Esophagus muscularis mucosa (tissue), 3 donors: ENCODE measurements around the gene RPLP2.

Experiments used
- POLR2A ChIP-seq: fragments of 450-650 bp; IDR thresholded peaks from one replicate; pipeline ENCODE4 v1.6.1; 2017; ENCODE audit warnings: antibody characterized with exemption, moderate library complexity, mild to moderate bottlenecking, low read depth
- TF ChIP-seq, protein P1 (sequence below), 3 experiments: fragments of 200-600 bp in 2 of 3; fragments of 450-650 bp in 1 of 3; sonication (generic) in 2 of 3; IDR thresholded peaks; one replicate each; pipeline ENCODE4 v1.5.1; 2017 to 2019; ENCODE audit warnings: antibody characterized with exemption in 3 of 3, mild to moderate bottlenecking in 2 of 3, moderate library complexity in 1 of 3

GRCh38 chr11:830295-831117, 20.7 kb downstream of the RPLP2 start:
- TF ChIP-seq, protein P1, sequence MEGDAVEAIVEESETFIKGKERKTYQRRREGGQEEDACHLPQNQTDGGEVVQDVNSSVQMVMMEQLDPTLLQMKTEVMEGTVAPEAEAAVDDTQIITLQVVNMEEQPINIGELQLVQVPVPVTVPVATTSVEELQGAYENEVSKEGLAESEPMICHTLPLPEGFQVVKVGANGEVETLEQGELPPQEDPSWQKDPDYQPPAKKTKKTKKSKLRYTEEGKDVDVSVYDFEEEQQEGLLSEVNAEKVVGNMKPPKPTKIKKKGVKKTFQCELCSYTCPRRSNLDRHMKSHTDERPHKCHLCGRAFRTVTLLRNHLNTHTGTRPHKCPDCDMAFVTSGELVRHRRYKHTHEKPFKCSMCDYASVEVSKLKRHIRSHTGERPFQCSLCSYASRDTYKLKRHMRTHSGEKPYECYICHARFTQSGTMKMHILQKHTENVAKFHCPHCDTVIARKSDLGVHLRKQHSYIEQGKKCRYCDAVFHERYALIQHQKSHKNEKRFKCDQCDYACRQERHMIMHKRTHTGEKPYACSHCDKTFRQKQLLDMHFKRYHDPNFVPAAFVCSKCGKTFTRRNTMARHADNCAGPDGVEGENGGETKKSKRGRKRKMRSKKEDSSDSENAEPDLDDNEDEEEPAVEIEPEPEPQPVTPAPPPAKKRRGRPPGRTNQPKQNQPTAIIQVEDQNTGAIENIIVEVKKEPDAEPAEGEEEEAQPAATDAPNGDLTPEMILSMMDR (IDR thresholded peaks at IDR 0.05) = no peak
- TF ChIP-seq POLR2A = no peak
